GM19455 (cell line): ENCODE measurements around the gene MKX.

Experiments used
- ATAC-seq: cut with Tn5 transposase; IDR thresholded peaks from one replicate; pipeline ENCODE4 v1.9.1; 2021; ENCODE audit not compliant: unreplicated experiment

Gene MKX

GRCh38 chr10:27655296-27655695 lies 90.3 kb downstream of the MKX start:
- ATAC-seq: no peak

- no peak for ATAC-seq
Measured at GRCh38 chr10:27654284-27654683, 91.3 kb downstream of the MKX start.

- ATAC-seq: no peak
Measured at GRCh38 chr10:27646604-27647175, 98.9 kb downstream of the MKX start.

GRCh38 chr10:27646194-27646593 lies 99.4 kb downstream of the MKX start:
- ATAC-seq: no peak

- ATAC-seq: no peak
Measured at GRCh38 chr10:27644307-27644939, 101.2 kb downstream of the MKX start.

GRCh38 chr10:27643301-27643700 lies 102.3 kb downstream of the MKX start:
- ATAC-seq: no peak

- no peak for ATAC-seq
Measured at GRCh38 chr10:27642023-27642589, 103.5 kb downstream of the MKX start.

GRCh38 chr10:27638071-27638750 lies 107.4 kb downstream of the MKX start:
- ATAC-seq: no peak

GRCh38 chr10:27637601-27638000 lies 108.0 kb downstream of the MKX start:
- ATAC-seq: no peak

- no peak for ATAC-seq
Measured at GRCh38 chr10:27636816-27637215, 108.8 kb downstream of the MKX start.

GRCh38 chr10:27635699-27636270 lies 109.8 kb downstream of the MKX start:
- ATAC-seq: no peak

GRCh38 chr10:27635290-27635689 lies 110.3 kb downstream of the MKX start:
- ATAC-seq: no peak

GRCh38 chr10:27628621-27629020 lies 117.0 kb downstream of the MKX start:
- no peak for ATAC-seq

- no peak for ATAC-seq
Measured at GRCh38 chr10:27626890-27627289, 118.7 kb downstream of the MKX start.

- no peak for ATAC-seq
Measured at GRCh38 chr10:27625452-27626211, 120.0 kb downstream of the MKX start.

- no peak for ATAC-seq
Measured at GRCh38 chr10:27624941-27625340, 120.7 kb downstream of the MKX start.
